ENCODE results near the gene SORCS2. TPM values are rescaled to one million over a fixed set of nuclear protein-coding genes. Genes with fewer than 3 reads are reported as not detected.

Gene SORCS2
- total RNA-seq, 4 donors from 2014 or later, result 2.0 to 7.4 (median 3.6) TPM

DNA sequence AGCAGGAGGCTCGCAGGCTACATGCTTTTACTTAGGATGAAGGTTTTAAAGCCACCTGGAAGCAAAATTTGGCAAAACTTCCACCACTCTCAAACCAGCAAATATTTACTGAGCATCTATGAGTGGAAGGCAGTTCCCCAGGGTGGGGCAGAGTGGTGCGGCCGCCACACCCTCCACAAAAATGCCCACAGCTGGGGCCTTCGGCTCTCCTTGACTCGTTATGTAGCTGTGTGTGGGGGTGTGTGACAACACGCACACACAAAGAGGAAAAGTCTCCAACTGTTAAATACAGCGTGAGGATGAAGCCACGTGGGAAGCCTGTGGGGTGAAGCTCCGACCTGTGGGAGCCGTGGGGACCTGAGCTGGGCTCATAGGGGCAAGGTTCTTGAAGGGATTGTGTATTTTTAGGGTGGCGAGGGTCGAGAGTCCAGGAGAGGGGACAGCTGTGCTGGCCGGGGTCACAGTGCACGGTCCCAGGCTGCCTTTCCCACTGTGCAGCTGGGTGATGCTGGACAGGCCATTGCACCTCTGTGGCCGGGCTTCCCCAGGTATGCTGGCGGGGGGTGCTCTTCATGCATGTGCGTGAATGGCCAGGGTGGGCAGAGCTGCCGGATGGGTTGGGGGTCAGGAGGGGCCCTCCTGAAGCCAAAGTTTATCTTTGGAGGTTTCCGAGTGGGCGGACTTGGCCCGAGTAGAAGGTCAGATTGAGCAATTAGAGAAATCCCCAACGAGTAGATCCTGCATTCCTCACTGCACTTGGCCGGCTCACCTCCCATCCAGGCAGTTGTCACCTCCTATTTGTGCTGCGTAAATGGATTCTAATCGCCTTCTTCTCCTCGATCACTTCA is 25.4 kb downstream of the SORCS2 start:
- no peaks in the 10 kb centered on the region for H3K36me3 ChIP-seq
- H3K27me3 ChIP-seq, result no peaks in the 10 kb centered on the region
- 57 to 80% methylated on average over 12 to 21 of the region's 26 CpGs for WGBS, 2 donors (ENCODE audit: low coverage in 1 of 2)
- no peak overlapping the region for H3K27ac ChIP-seq
- no peak overlapping the region for H3K4me3 ChIP-seq
- H3K9me3 ChIP-seq, result no peaks in the 10 kb centered on the region
- peaks cover 0 to 25% (median 4%) of the 10 kb centered on the region in 3 donors for H3K4me1 ChIP-seq
- no peak for ATAC-seq
- no peak for TF ChIP-seq EP300 (IDR thresholded peaks at IDR 0.05)
- TF ChIP-seq CTCF (IDR thresholded peaks at IDR 0.05), result no peak
- TF ChIP-seq POLR2A (IDR thresholded peaks at IDR 0.05), result no peak
- no peak for TF ChIP-seq POLR2AphosphoS5 (IDR thresholded peaks at IDR 0.05)

- H3K4me1 ChIP-seq, result peaks cover 0 to 25% (median 4%) of the 10 kb centered on the region in 3 donors
- ATAC-seq, result no peak
- no peak overlapping the region for H3K27ac ChIP-seq
- no peak overlapping the region for H3K4me3 ChIP-seq
- H3K36me3 ChIP-seq, result no peaks in the 10 kb centered on the region
- WGBS, 2 donors (ENCODE audit: low coverage in 1 of 2), result 72 to 87% methylated on average over 7 of the region's 7 CpGs
- TF ChIP-seq POLR2A (IDR thresholded peaks at IDR 0.05) (no peak), POLR2AphosphoS5 (IDR thresholded peaks at IDR 0.05) (no peak), CTCF (IDR thresholded peaks at IDR 0.05) (no peak), EP300 (IDR thresholded peaks at IDR 0.05) (no peak)
- H3K9me3 ChIP-seq, result no peaks in the 10 kb centered on the region
- H3K27me3 ChIP-seq, result no peaks in the 10 kb centered on the region
These were observed 26.3 kb downstream of the SORCS2 start for GRCh38 chr4:7218686-7219085.

GRCh38 chr4:7222521-7222920 is 30.2 kb downstream of the SORCS2 start:
- H3K9me3 ChIP-seq, result no peaks in the 10 kb centered on the region
- H3K27me3 ChIP-seq, result no peaks in the 10 kb centered on the region
- no peaks in the 10 kb centered on the region for H3K36me3 ChIP-seq
- no peak for TF ChIP-seq POLR2A (IDR thresholded peaks at IDR 0.05)
- no peak for TF ChIP-seq POLR2AphosphoS5 (IDR thresholded peaks at IDR 0.05)
- TF ChIP-seq CTCF (IDR thresholded peaks at IDR 0.05), result no peak
- TF ChIP-seq EP300 (IDR thresholded peaks at IDR 0.05), result no peak
- peaks cover 0 to 25% (median 4%) of the 10 kb centered on the region in 3 donors for H3K4me1 ChIP-seq
- no peak for ATAC-seq
- no peak overlapping the region for H3K4me3 ChIP-seq
- H3K27ac ChIP-seq, result no peak overlapping the region
- 83 to 94% methylated on average over 1 to 7 of the region's 9 CpGs for WGBS, 2 donors (ENCODE audit: low coverage in 1 of 2)

DNA sequence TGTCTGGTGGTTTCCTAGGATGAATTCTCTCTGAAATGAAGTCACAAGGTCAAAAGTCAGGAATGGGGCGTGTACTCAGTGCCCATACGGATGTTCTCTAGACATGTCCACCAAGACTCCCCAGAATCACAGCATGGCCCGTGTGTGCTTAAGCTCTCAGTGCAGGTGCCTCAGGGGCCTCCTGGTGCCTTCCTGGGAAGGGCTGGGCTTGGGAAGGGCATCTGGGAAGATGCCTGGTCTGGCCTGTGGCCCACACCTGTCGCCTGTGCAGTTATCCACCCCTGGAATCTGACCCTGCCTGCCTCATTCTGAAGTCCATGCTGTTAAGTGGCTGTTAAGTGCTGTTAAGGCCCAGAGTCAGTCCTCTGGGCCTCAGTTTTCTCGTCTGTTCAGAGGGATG is 31.2 kb downstream of the SORCS2 start:
- Histone ChIP-seq H3K4me3 (no peak overlapping the region), H3K4me1 (peaks cover 0 to 20% (median 4%) of the 10 kb centered on the region in 3 donors), H3K36me3 (no peaks in the 10 kb centered on the region), H3K27ac (no peak overlapping the region), H3K9me3 (no peaks in the 10 kb centered on the region), H3K27me3 (no peaks in the 10 kb centered on the region)
- TF ChIP-seq POLR2A (IDR thresholded peaks at IDR 0.05), result no peak
- TF ChIP-seq EP300 (IDR thresholded peaks at IDR 0.05), result no peak
- no peak for TF ChIP-seq POLR2AphosphoS5 (IDR thresholded peaks at IDR 0.05)
- TF ChIP-seq CTCF (IDR thresholded peaks at IDR 0.05), result no peak
- WGBS, 2 donors (ENCODE audit: low coverage in 1 of 2), result 60 to 67% methylated on average over 1 of the region's 5 CpGs
- no peak for ATAC-seq

DNA sequence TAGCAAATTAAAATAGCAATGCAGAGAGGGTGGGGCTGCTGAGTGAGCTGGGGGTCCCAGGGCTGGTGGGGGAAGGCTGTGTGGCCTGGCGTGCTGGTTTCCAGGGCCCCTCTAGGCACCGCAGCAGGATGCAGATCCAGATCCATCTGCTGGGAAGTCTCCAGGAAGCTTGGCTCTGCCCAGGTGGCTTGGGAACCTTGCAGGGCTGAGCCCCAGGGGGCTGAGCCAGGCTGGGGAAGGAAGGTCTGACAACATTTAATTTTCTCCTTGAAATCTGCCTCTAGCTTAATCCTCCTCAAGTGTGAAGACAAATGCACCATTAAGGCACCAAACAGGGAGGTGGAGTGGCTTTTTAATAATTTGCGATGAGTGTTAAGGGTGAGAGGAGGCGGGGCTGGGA is 31.7 kb downstream of the SORCS2 start:
- Histone ChIP-seq H3K4me3 (no peak overlapping the region), H3K27me3 (no peaks in the 10 kb centered on the region), H3K4me1 (peaks cover 0 to 20% (median 4%) of the 10 kb centered on the region in 3 donors), H3K36me3 (no peaks in the 10 kb centered on the region), H3K9me3 (no peaks in the 10 kb centered on the region), H3K27ac (no peak overlapping the region)
- WGBS, 2 donors (ENCODE audit: low coverage in 1 of 2), result 86 to 100% methylated on average over 2 to 4 of the region's 4 CpGs
- no peak for TF ChIP-seq POLR2A (IDR thresholded peaks at IDR 0.05)
- TF ChIP-seq EP300 (IDR thresholded peaks at IDR 0.05), result no peak
- no peak for TF ChIP-seq CTCF (IDR thresholded peaks at IDR 0.05)
- TF ChIP-seq POLR2AphosphoS5 (IDR thresholded peaks at IDR 0.05), result no peak
- ATAC-seq, result no peak
